ENCODE measurements around the gene SH3D21.
A peak's percentile ranks its signal among the peaks of the same experiment; 100 is the strongest.

The SH3D21 gene

DNA sequence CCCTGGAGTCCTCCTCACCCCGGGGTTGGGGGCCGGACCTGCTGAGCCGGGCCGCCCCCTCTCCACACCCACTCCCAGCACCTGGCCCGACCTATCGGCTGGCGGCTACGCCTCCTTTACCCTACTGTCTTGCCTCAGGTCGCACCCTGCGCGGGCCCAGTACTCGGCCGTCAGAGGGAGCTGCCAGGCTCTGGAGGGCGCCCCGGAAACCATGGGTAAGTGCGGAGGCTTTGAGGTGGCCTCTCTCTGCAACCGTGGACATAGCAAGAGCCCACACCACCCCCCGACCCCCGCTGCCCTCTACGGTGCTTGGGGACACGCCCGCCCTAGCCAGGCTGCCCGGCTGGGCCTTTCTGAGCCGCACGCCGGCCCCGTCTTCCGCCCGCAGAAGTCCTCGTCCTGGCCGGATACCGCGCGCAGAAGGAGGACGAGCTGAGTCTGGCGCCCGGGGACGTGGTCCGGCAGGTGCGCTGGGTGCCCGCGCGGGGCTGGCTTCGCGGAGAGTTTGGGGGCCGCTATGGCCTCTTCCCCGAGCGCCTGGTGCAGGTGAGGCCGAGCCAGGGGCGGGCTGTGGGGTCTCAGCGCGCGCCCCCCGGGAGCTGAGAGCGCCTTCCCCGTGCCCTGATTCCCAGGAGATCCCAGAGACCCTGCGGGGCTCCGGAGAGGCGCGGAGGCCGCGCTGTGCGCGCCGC lies at the start of gene SH3D21:
TSS of gene SH3D21 (plus strand) at position 159 of the 692 bp plus-strand sequence. CDS start at position 212, 53 bp downstream.
- DNase-seq = no peak

DNA sequence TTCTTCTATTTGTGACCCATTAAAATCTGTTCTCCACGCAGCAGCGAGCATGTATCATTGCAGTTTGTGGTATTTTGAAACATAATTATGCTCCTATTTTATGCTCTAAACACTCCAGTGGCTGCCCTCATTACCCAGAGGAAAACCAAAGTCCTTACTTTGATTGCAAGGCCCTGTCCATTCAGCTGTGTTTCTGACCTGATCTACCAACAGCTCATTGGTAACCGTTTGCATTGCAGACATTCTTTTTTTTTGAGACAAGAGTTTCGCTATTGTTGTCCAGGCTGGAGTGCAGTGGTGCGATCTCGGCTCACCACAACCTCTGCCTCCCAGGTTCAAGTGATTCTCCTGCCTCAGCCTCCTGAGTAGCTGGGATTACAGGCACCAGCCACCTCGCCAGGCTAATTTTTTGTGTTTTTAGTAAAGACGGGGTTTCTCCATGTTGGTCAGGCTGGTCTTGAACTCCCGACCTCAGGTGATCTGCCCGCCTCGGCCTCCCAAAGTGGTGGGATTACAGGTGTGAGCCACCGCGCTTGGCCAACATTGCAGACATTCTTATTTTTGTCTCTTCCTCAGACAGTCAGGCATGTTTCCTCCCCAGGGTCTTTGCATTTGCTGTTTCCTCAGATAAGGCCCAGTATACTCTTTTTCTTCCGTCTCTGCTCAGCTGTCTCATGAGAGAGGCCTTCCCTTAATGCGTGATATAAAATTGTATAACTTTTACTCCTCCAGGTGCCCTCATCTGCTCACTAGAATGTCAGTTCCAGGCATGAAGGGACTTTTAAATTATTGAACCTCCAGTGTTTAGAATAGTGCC lies 49.4 kb upstream of the SH3D21 start:
- DNase-seq = no peak

DNA sequence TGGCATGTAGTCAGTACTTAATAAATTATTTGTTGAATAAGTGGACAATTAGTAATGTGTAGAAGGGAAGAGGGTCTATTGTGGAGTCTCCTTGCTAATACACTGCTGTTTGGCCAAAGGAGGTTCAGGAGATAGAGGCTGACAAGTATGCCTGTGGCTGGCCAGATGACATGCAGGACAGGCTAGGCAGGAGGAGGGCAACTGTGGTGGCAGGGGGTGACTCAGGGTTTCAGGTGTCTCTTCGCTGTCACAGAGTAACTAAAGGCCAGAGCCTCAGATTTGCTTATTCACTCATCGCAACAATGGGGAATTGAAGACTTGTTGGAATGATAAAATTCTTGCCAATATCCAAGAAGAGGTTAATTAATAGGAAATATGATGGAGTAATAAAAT lies 48.8 kb upstream of the SH3D21 start:
- no peak for DNase-seq

DNA sequence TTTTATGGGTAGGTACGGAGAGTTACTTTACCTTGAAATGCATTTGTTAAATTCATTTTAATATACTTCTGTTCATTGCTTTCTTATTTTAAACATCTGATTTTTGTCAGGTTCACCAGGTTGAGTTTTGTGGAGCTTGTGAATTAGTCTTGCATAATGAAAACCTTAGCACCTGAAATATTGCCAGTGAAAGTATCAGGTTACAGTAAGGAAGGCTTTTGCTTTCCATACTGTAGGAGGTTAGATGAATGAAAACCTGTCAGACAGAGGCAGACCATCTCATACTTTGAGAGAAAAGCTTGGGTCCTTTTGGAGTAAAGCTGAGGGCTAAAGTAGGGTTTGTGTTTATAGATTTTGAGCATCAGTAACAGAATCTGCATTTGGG lies 47.2 kb upstream of the SH3D21 start:
- no peak for DNase-seq

DNA sequence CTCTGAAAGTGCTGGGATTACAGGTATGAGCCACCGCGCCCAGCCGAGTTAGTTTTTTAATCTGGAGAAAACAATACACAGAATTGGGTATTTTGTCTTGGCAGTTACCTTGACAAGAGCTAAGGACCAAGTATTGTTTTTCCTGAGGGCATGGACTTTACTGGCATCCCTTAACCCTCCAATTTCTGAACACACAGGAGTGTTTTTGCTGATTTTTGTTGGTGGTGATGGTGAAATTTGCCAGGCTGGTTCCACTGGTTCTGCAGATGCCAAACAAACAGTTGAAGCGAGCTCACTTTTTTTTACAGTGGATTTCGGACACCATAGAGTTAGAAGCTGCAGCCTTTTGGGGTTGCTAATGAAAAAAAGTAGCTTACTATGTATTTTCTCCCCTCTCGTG lies 37.2 kb upstream of the SH3D21 start:
- DNase-seq = no peak

DNA sequence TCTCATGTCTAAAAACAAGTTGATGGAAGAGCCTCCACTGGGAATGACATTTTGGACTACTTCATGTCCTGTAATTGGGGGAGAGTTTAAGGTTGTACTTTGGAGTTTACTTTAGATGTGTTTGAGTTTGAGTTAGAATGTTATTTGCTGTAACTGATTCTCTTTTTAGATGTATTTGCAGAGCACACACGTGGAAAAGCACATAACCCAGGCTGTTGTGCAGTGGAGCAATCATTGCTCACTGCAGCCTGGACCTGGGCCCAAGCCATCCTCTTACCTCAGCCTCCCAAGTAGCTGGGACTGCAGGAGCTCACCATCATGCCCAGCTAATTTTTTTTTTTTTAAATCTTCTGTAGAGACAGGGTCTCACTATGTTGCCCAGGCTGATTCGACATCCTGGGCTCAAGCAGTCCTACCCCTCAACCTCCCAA lies 36.7 kb upstream of the SH3D21 start:
- no peak for DNase-seq

DNA sequence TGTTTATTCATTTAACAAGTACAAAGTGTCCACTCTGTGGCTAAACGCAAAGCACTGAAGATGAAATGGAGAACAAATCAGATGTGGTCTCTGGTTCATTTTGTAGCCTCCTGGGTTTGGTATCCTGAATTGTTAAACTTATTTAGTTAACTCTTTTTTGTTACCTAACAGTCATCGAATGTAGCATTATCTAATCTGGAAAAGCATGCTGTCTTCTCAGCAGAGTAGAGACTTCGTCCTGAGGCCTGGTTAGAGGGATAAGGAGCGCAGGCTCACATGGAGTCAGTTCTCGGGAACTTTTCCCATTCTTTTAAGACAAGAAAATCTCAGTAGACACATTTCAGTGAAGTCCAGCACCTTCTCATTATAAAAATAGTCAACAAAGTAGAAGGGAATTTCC lies 33.1 kb upstream of the SH3D21 start:
- no peak for DNase-seq

DNA sequence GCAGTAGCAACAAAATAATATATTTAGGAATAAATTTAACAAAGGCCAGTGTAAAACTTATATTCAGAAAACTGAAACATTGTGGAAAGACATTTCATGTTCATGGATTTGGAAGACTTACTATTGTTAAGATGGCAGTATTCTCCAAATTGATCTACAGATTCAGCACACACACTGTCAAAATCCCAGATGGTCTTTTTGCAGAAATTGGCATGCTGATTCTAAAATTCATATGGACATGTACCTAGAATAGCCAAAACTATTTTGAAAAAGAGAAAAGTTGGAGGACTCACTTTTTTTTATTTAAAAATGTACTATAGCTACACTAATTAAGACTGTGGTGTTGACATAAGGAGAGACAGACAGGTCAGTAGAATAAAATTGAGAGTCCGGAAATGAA lies 32.0 kb upstream of the SH3D21 start:
- DNase-seq = no peak

DNA sequence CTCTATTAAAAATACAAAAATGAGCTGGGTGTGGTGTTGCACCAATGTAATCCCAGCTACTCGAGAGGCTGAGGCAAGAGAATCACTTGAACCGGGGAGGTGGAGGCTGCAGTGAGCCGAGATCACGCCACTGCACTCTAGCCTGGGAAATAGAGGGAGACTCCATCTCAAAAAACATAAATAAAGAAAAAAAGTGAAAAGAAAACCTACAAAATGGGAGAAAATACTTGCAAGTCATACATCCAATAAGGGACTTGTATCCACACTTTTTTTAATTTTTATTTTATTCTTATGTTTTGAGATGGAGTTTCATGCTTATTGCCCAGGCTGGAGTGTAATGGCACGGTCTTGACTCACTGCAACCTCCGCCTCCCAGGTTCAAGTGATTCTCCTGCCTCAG lies 29.5 kb upstream of the SH3D21 start:
- DNase-seq = no peak

DNA sequence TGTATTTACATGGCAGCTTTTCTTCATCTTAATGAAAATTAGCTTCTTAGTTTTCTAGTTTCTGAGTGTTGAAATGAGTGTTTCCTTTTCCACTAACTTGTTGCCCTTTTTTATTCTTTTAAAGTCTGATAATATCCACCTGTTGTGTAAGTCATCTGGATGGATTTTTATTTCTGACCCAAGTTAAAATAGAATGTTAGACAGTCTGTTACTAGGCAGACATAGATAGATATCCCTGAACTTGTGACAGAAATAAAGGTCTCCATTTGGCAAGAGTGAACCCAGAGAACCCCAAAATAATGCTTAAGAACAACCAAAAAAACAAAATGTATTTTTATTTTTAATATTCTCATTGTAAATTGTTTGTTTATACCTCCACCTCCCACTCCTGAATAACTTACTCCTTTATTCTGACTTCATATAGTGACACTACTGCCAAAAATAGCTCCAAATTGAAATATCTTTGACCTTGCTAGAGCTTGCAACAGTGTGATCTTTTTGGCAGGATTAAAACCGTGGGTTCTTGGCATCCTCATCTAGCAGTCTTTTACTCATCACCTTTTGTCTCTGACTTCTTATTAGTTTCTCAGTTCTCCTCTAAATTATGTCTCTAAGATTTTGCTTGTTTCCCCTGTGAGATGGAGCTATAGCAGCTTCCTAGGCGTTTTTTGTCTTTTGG lies 26.9 kb upstream of the SH3D21 start:
- DNase-seq = no peak

DNA sequence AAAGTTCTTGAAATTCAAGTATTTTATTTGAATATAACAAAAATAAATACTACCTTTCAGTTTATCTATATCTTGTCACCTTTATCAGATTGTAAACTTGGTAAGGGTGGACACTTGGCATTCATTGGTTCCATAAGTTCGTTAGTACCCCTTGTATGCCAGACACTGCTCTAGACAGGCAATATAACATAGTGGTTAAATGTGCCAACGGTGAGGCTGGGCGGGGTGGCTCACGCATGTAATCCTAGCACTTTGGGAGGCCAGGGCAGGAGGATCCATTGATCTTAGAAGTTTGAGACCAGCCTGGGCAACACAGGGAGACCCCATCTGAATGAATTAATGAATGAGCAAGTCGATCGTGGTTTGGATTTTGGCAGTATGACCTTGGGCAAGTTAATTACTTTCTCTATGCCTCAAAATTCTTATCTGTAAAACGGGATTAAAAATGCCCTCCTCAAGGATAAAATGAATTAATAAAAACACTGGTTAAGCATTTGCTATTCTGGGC lies 26.3 kb upstream of the SH3D21 start:
- no peak for DNase-seq

DNA sequence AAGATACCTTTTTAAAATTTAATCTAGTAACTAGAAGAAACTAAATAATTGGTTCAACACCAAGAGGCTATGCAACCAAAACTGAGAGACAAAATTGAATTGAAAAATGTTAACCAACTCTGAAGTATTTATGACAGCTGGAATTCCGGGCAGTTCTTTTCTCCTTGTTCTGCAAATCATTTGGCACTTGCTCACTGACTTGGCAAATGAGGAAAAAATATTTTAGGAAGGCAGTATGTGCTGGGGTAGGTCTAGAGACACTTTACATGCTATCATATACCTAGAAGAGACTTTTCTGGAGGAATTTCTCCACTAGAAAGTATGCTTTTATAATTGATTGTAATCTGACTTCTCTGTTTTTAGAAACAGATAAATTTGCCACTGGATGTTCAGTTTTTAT lies 22.1 kb upstream of the SH3D21 start:
- DNase-seq = no peak

DNA sequence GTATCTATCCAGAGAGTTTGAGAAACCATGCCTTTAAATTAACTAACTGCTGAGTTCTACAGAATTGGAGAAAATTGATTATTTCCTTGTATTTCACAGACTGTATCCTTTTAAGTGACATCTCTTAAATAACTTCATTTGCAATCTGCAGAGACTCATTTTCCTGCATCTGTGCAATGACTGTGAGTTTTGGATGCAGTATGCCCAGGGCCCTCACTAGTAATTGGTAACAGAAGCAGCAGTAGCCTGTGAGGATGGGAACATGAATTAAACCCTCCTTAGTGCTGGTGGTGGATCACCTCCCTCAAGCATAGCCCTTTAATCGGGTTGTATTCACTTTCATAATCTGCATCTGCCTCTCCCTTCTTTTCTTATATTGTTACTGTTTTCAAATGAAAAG lies 21.7 kb upstream of the SH3D21 start:
- no peak for DNase-seq

DNA sequence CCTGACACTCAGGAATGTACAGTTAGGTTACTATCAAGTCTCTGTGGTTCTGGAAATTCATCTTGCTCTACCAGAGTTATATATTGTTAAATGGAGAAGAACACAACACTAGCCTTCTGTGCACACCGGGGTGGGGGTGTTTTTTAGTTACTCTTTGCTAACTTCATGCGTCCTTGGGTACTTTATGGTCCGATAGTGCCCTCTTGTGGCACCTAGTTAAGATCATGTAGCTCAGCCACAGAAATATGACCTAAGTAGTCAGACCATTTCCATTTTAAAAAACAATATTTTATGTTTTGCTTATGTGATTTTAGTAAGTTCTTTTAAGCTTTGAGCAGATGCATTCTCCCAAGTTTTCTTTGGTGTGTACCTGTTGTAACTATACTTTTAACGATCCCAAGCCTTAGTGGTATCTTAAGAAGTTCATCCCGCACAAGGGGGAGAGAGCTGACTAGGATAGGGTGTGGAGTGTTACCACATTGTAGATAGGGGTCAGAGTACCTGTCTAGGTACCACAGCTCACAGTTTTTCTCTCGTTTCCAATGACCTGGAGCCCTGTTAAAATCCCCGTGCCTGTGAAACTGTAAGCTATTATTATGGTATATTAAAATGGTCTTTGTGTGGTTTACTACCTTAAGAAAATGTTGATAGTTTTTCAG lies 20.6 kb upstream of the SH3D21 start:
- peak; percentile 11 to 75 for DNase-seq

DNA sequence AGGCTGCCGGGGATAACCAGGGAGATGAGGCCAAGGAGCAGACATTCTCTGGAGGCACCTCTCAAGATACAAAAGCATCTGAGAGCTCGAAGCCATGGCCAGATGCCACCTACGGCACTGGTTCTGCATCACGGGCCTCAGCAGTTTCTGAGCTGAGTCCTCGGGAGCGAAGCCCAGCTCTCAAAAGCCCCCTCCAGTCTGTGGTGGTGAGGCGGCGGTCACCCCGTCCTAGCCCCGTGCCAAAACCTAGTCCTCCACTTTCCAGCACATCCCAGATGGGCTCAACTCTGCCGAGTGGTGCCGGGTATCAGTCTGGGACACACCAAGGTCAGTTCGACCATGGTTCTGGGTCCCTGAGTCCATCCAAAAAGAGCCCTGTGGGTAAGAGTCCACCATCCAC lies 19.4 kb upstream of the SH3D21 start:
- DNase-seq = no peak

DNA sequence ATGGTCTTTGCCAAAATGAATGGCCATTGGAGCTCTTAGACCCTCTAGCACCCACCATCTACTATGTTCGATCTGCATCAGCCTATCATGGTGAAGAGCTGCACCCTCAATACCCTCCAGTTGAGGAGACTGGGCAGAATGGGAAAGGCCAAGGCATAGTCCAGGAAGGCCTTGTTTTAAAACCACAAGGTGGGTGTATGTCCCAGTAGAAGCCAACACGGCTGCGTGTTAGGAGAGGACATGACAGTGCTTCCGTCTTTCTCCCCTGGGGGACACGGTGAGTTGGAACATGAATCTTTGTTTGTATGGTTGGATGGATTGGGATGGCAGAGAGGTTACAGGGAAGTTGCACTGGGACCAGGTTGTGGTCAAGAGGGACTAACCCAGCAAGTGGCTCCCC lies 18.6 kb upstream of the SH3D21 start:
- no peak for DNase-seq

DNA sequence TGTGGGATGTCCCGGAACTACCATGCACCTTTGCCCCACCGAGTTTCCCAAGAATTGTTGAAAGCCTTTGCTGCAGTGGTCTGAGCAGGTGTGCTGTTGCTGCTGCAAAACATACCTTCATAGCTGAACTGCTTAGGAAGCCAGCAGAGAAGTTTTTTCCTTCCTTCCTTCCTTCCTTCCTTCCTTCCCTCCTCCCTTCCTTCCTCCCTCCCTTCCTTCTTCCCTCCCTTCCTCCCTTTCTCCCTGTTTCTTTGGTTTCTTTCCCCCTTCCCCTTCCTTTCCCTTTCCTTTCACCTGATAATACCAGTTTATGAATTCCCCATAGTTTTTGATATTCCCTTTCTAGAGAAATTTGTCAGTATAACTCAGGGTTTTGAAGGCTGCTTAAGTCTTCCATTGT lies 10.8 kb upstream of the SH3D21 start:
- no peak for DNase-seq

DNA sequence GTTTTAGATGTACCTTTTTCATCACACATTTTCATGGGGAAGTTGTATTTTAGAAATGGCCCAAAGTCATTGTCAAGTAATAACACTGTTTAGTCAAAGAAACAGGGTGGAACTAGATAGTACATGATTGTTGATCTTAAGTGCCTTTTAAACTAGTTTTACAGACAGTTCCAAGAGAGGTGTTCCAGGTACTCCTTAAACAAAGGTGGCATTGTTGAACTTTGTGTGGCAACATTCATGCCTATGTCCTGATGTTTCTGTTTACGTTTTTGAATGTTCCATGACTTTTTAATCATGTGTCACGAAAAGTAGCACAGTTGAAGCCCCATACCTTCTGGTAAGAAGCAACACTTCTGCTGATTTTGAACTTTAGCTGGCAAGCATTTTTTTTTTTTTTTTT lies 9.1 kb upstream of the SH3D21 start:
- no peak for DNase-seq

DNA sequence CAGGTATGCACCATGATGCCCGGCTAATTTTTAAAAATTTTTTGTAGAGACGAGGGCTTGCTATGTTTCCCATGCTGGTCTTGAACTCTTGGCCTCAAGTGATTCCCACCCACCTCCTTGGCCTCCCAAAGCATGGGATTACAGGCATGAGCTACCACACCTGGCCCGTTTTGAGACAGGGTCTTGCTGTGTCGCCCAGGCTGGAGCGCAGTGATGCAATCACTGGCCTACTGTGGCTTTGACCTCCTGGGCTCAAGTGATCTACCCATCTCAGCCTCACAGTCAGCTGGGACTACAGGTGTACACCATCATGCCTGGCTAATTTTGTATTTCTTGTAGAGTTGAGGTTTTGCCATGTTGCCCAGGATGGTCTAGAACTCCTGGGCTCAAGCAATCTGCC lies 7.5 kb upstream of the SH3D21 start:
- no peak for DNase-seq

DNA sequence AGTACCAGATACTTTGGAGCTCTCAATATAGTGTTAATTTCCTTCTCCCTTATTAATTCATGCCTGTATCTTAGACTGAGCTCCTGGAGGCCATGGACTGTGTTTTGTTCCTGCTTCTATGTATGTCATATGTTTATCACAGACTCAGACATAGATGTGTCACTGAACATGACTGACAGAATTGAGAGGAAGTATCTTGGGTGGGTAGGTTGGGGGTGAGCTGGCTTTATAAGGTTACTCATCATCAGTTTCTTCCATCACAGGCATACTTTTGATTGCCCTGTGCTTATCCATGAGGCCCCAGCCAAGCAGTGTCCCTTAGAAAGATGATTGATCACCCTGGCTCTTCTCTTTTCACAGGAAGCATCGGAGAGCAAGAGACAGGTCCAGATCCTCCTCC lies 5.6 kb upstream of the SH3D21 start:
- no peak for DNase-seq

DNA sequence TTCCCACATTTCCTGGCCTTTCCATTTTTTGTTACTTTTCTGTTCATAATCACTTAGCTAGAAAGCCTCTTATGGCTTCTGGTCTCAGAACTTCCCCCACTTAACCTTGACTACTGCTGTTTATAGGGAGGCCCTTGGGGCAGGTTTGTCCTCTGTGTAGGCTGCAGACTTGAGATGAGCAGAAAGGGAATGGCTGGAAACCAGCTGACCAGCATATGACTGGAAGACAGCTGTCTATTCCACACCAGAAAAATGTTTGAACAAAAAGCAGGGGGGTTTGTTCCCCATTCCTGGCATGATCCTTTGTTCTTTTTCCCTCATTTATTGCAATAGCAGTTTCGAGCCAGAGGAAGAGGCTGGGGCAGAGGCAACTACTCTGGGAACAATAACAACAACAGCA lies 4.9 kb upstream of the SH3D21 start:
- DNase-seq = no peak

DNA sequence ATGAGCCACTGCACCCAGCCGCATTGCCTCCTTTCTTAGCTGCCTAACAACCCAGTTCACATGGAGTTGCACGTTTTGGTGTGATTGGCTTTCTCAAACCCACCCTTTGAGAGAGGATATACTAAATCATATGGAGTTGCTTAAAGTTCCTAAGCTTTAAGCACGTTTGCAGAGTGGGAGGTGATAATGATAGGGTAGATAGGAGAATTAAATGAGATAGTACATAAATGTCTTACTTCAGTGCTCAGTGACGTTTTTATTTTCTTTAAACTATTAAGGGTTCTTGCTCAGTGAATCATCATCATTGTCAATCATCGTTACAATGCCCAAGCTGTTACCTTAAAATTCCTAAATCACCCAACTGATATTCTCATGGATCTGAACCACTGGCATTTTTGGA lies 2.9 kb upstream of the SH3D21 start:
- no peak for DNase-seq

DNA sequence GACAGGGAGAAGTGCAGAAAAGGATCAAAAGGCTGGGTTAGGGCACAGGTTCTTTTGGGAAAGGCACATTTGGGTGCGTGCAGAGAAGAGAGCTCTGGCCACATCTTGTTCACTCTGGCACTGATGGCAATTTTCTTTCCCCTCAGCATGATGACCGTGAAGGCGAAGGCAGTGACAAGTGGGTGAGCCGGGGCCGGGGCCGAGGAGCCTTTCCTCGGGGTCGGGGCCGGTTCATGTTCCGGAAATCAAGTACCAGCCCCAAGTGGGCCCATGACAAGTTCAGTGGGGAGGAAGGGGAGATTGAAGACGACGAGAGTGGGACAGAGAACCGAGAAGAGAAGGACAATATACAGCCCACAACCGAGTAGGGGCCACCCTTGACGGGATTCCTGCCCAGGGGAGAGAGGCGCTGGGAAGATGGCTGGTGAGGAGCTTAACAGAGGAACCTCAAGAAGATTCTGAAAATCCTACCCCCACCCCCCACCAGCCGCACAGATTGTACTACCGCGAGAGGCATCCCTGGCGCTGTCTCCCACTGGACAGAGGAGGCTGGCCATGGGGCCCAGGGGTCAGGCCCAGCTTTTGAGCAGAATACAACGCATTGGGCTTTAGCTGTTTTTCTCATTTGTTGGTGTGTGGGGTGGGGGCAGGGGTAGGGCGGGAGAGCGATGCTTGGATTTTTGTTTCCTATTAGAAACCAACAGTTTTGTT lies 2.4 kb upstream of the SH3D21 start:
- no peak for DNase-seq
